ENCODE data around the gene TOR1AIP2. TPM values are rescaled to one million over a fixed set of nuclear protein-coding genes. Genes with fewer than 3 reads are reported as not detected.

The TOR1AIP2 gene
- total RNA-seq, 1 donor: 92.3 TPM

DNA sequence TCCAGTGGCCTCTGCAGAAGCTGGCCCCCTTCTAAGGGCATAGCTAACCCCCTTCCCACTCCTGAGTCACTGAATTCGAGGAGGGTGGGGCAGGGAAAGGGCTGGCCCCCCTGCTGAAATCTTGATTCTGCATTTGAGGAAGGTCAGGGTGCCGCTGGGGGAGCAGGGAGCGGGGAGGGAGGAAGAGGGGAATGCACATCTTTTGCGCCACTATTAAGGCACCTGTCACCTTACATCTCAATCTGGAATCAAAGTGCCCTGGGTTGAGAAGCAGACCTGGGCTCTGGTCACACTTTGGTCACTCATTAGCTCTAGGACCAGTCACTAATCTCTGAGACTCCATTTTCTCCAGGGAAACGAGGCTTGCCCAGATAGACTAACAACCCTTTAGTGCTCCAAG, 62.0 kb downstream of the TOR1AIP2 start:
- peak overlapping the region; percentile 70 for H3K4me3 ChIP-seq (ENCODE audit: insufficient read depth, low read length)
- peak; percentile 76 for DNase-seq (ENCODE audit: insufficient read length, low spot score, missing footprints)

GRCh38 chr1:179814546-179814838, 63.1 kb downstream of the TOR1AIP2 start:
- H3K4me2 ChIP-seq (ENCODE audit: insufficient read depth, low read length): peak overlapping the region; percentile 94
- no peaks in the 10 kb centered on the region for H4K20me1 ChIP-seq (ENCODE audit: insufficient read depth, low read length)
- no peaks in the 10 kb centered on the region for H3K36me3 ChIP-seq (ENCODE audit: insufficient read depth, low read length)
- H3K9me3 ChIP-seq (ENCODE audit: low read depth, low read length): no peaks in the 10 kb centered on the region
- DNase-seq (ENCODE audit: insufficient read length, low spot score, missing footprints): peak; percentile 93
- TF ChIP-seq, protein P1, sequence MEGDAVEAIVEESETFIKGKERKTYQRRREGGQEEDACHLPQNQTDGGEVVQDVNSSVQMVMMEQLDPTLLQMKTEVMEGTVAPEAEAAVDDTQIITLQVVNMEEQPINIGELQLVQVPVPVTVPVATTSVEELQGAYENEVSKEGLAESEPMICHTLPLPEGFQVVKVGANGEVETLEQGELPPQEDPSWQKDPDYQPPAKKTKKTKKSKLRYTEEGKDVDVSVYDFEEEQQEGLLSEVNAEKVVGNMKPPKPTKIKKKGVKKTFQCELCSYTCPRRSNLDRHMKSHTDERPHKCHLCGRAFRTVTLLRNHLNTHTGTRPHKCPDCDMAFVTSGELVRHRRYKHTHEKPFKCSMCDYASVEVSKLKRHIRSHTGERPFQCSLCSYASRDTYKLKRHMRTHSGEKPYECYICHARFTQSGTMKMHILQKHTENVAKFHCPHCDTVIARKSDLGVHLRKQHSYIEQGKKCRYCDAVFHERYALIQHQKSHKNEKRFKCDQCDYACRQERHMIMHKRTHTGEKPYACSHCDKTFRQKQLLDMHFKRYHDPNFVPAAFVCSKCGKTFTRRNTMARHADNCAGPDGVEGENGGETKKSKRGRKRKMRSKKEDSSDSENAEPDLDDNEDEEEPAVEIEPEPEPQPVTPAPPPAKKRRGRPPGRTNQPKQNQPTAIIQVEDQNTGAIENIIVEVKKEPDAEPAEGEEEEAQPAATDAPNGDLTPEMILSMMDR (IDR thresholded peaks at IDR 0.05; ENCODE audit: extremely low read depth, low read depth, low read length): no peak
- H3K4me1 ChIP-seq (ENCODE audit: insufficient read depth, low read length): peaks cover 25% of the 10 kb centered on the region
- H2AFZ ChIP-seq (ENCODE audit: low read length): peak overlapping the region; percentile 97
- peaks cover 56% of the 10 kb centered on the region for H3K27me3 ChIP-seq (ENCODE audit: insufficient read depth, low read length)
- H3K27ac ChIP-seq (ENCODE audit: low read depth, low read length): no peak overlapping the region
- peak overlapping the region; percentile 70 for H3K4me3 ChIP-seq (ENCODE audit: insufficient read depth, low read length)
- H3K79me2 ChIP-seq (ENCODE audit: insufficient read depth, low read length): no peaks in the 10 kb centered on the region

More for the DNA sequence above, 62.0 kb downstream of the TOR1AIP2 start:
- Histone ChIP-seq H3K36me3 (ENCODE audit: insufficient read depth, low read length) (no peaks in the 10 kb centered on the region), H3K27me3 (ENCODE audit: insufficient read depth, low read length) (peaks cover 48% of the 10 kb centered on the region), H4K20me1 (ENCODE audit: insufficient read depth, low read length) (no peaks in the 10 kb centered on the region), H3K4me1 (ENCODE audit: insufficient read depth, low read length) (peaks cover 23% of the 10 kb centered on the region), H3K9me3 (ENCODE audit: low read depth, low read length) (no peaks in the 10 kb centered on the region), H3K79me2 (ENCODE audit: insufficient read depth, low read length) (no peaks in the 10 kb centered on the region), H3K4me2 (ENCODE audit: insufficient read depth, low read length) (peak overlapping the region; percentile 94), H2AFZ (ENCODE audit: low read length) (peak overlapping the region; percentile 97), H3K27ac (ENCODE audit: low read depth, low read length) (no peak overlapping the region)
- TF ChIP-seq, protein P1 (IDR thresholded peaks at IDR 0.05; ENCODE audit: extremely low read depth, low read depth, low read length): no peak

DNA sequence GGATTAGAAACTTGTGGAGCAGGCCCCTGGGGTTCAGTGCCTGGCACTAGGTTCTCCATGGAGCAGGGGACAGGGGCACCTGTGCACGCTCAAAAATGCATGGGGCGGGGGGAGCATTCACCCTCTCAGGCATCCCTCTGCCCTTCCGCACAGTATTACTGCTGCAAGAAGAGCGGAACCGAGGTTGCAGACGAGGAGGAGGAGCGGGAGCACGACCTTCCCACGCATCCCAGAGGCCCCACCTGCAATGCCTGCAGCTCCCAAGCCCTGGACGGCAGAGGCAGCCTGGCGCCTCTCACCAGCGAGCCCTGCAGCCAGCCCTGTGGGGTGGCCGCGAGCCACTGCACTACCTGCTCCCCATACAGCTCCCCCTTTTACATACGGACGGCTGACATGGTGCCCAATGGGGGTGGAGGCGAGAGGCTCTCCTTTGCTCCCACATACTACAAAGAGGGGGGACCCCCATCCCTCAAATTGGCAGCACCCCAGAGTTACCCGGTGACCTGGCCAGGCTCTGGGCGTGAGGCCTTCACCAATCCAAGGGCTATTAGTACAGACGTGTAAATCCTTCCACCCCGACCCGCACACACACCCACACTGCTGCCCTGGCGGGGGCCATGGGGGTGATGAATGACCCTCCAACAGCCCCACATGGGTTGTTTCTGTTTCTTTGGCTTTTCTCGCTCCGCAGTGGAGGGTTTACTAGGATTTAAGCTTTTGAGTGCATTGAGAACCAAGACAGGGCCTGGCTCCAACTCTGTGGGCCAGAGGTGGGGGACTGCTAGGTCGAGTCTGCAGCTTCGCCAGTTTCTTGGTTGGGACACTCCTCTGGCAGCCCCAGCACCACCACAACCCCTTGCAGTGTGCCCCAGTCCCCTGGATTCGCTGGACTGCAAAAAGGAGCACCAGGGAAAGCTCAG, 63.7 kb downstream of the TOR1AIP2 start:
- H3K4me2 ChIP-seq (ENCODE audit: insufficient read depth, low read length): peak overlapping the region; percentile 94
- no peaks in the 10 kb centered on the region for H4K20me1 ChIP-seq (ENCODE audit: insufficient read depth, low read length)
- no peaks in the 10 kb centered on the region for H3K9me3 ChIP-seq (ENCODE audit: low read depth, low read length)
- no peaks in the 10 kb centered on the region for H3K36me3 ChIP-seq (ENCODE audit: insufficient read depth, low read length)
- H3K79me2 ChIP-seq (ENCODE audit: insufficient read depth, low read length): no peaks in the 10 kb centered on the region
- TF ChIP-seq, protein P1 (IDR thresholded peaks at IDR 0.05; ENCODE audit: extremely low read depth, low read depth, low read length): no peak
- H3K4me3 ChIP-seq (ENCODE audit: insufficient read depth, low read length): peak overlapping the region; percentile 70
- H3K27ac ChIP-seq (ENCODE audit: low read depth, low read length): no peak overlapping the region
- H2AFZ ChIP-seq (ENCODE audit: low read length): peak overlapping the region; percentile 97
- H3K27me3 ChIP-seq (ENCODE audit: insufficient read depth, low read length): peaks cover 56% of the 10 kb centered on the region
- DNase-seq (ENCODE audit: insufficient read length, low spot score, missing footprints): peak; percentile 76
- H3K4me1 ChIP-seq (ENCODE audit: insufficient read depth, low read length): peaks cover 26% of the 10 kb centered on the region

DNA sequence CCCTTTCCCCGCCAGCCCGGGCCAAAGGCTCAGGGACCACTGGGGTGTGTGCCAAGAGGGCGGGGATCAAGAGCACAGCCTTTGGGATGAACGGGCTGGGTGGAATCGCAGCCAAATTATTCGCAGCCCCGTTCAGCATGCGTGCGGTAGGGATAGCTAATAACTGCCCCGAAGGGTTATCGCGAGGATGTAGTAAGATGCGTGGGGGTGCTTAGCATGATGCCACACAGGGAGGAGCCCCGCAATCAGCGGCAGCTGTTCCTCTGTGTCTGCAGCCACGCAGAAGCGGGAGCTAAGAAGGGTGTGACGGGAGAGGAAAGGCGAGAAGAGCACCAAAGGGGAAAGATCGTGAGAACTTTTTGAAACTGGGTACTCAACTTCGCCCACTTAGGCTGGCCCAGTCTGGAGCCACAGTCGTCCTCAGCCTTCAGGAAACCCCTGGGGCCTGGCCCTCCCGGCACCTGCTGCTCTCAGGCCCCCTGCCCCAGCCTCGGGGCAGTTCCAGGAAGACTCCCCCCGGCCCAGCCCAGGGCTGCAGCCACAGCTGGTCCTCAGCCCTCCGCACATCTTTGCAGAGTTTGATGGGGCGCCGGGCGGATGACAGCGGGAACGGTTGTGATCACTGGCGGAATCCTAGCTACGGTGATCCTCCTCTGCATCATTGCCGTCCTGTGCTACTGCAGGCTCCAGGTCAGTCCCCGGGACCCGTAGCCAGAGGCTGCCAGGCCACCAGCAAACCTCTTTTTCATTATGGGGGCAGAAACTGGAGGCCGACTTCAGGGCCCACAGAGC, 64.9 kb downstream of the TOR1AIP2 start:
- no peak overlapping the region for H3K4me3 ChIP-seq (ENCODE audit: insufficient read depth, low read length)
- H4K20me1 ChIP-seq (ENCODE audit: insufficient read depth, low read length): peaks cover 2% of the 10 kb centered on the region
- H3K9me3 ChIP-seq (ENCODE audit: low read depth, low read length): no peaks in the 10 kb centered on the region
- H3K27ac ChIP-seq (ENCODE audit: low read depth, low read length): no peak overlapping the region
- H3K27me3 ChIP-seq (ENCODE audit: insufficient read depth, low read length): peaks cover 56% of the 10 kb centered on the region
- no peaks in the 10 kb centered on the region for H3K36me3 ChIP-seq (ENCODE audit: insufficient read depth, low read length)
- peaks cover 34% of the 10 kb centered on the region for H3K4me1 ChIP-seq (ENCODE audit: insufficient read depth, low read length)
- TF ChIP-seq, protein P1 (IDR thresholded peaks at IDR 0.05; ENCODE audit: extremely low read depth, low read depth, low read length): no peak
- H3K4me2 ChIP-seq (ENCODE audit: insufficient read depth, low read length): no peak overlapping the region
- no peaks in the 10 kb centered on the region for H3K79me2 ChIP-seq (ENCODE audit: insufficient read depth, low read length)
- H2AFZ ChIP-seq (ENCODE audit: low read length): no peak overlapping the region
- peak; percentile 54 for DNase-seq (ENCODE audit: insufficient read length, low spot score, missing footprints)

All from osteoblast (primary cell).